ENCODE measurements around the gene KCNMB1.

- no peak for TF ChIP-seq CTCF (IDR thresholded peaks at IDR 0.05)
- TF ChIP-seq POLR2AphosphoS5 (IDR thresholded peaks at IDR 0.05) = no peak
- TF ChIP-seq POLR2A (IDR thresholded peaks at IDR 0.05) = no peak
- TF ChIP-seq EP300 (IDR thresholded peaks at IDR 0.05) = no peak
Observed at GRCh38 chr5:170427672-170428236, 38.6 kb upstream of the KCNMB1 start.
